Neutrophil (primary cell): ENCODE data around the gene CLTC.
A peak's percentile ranks its signal among the peaks of the same experiment; 100 is the strongest.

Source experiments
- H3K27ac ChIP-seq: fragments of 200-600 bp; sonication (generic); 2 replicates; pipeline ENCODE4 v1.5.1; 2016; ENCODE audit warnings: mild to moderate bottlenecking, moderate library complexity
- H3K27me3 ChIP-seq: fragments of 200-600 bp; sonication (generic); 2 replicates; pipeline ENCODE4 v1.6.0; 2016; ENCODE audit warnings: mild to moderate bottlenecking
- H3K36me3 ChIP-seq: fragments of 200-600 bp; sonication (generic); 2 replicates; pipeline ENCODE4 v1.5.1; 2017
- H3K4me1 ChIP-seq, 2 experiments: fragments of 200-600 bp in 1 of 2; sonication (generic) in 1 of 2; 1 replicate in 1 of 2; 2 replicates in 1 of 2; pipeline versions ENCODE4 v1.5.1 to v1.6.1; 2013 to 2016; ENCODE audit warnings: low read depth in 1 of 2, low read length in 1 of 2, mild to moderate bottlenecking in 1 of 2, moderate library complexity in 1 of 2; ENCODE audit not compliant: control insufficient read depth in 1 of 2, insufficient read depth in 1 of 2
- H3K4me3 ChIP-seq, 2 experiments: fragments of 200-600 bp in 1 of 2; sonication (generic) in 1 of 2; 1 replicate in 1 of 2; 2 replicates in 1 of 2; pipeline ENCODE4 v1.5.1; 2013 to 2016; ENCODE audit warnings: low read depth in 1 of 2, low read length in 1 of 2, mild to moderate bottlenecking in 1 of 2, moderate library complexity in 1 of 2
- H3K9me3 ChIP-seq: fragments of 200-600 bp; sonication (generic); 2 replicates; pipeline ENCODE4 v1.5.1; 2016
- CTCF ChIP-seq: fragments of 200-600 bp; sonication (generic); IDR thresholded peaks from 2 replicates; pipeline ENCODE4 v1.5.1; 2016; ENCODE audit warnings: antibody characterized with exemption

CLTC gene

GRCh38 chr17:59714255-59714654 is 94.6 kb downstream of the CLTC start:
- TF ChIP-seq CTCF: no peak
- no peak overlapping the region for H3K4me3 ChIP-seq
- H3K36me3 ChIP-seq: peaks cover 22% of the 10 kb centered on the region
- H3K27ac ChIP-seq: peak overlapping the region; percentile 79
- H3K27me3 ChIP-seq: no peaks in the 10 kb centered on the region
- H3K9me3 ChIP-seq: no peaks in the 10 kb centered on the region
- H3K4me1 ChIP-seq: peaks cover 62 to 72% of the 10 kb centered on the region in 2 experiments

- Histone ChIP-seq H3K4me3 (no peak overlapping the region), H3K4me1 (peaks cover 48 to 72% of the 10 kb centered on the region in 2 experiments), H3K27ac (peak overlapping the region; percentile 52), H3K27me3 (no peaks in the 10 kb centered on the region), H3K9me3 (no peaks in the 10 kb centered on the region), H3K36me3 (peaks cover 15% of the 10 kb centered on the region)
- TF ChIP-seq CTCF: no peak
These were observed 96.7 kb downstream of the CLTC start for GRCh38 chr17:59716427-59716826.

GRCh38 chr17:59719526-59719925 is 99.8 kb downstream of the CLTC start:
- no peak for TF ChIP-seq CTCF
- peaks cover 9% of the 10 kb centered on the region for H3K36me3 ChIP-seq
- peaks cover 50 to 74% of the 10 kb centered on the region in 2 experiments for H3K4me1 ChIP-seq
- no peak overlapping the region for H3K4me3 ChIP-seq
- H3K9me3 ChIP-seq: no peaks in the 10 kb centered on the region
- no peaks in the 10 kb centered on the region for H3K27me3 ChIP-seq
- peak overlapping the region; percentile 50 for H3K27ac ChIP-seq

- no peak for TF ChIP-seq CTCF
- no peaks in the 10 kb centered on the region for H3K9me3 ChIP-seq
- H3K27me3 ChIP-seq: no peaks in the 10 kb centered on the region
- peak overlapping the region in 1 of 2 experiments; percentile 72 for H3K4me3 ChIP-seq
- peak overlapping the region; percentile 98 for H3K27ac ChIP-seq
- peaks cover 66 to 87% of the 10 kb centered on the region in 2 experiments for H3K4me1 ChIP-seq
- H3K36me3 ChIP-seq: peaks cover 2% of the 10 kb centered on the region
These were observed 102.9 kb downstream of the CLTC start for GRCh38 chr17:59722623-59723022.

- Histone ChIP-seq H3K4me1 (peaks cover 70 to 91% of the 10 kb centered on the region in 2 experiments), H3K4me3 (peak overlapping the region in 1 of 2 experiments; percentile 72), H3K36me3 (no peaks in the 10 kb centered on the region), H3K27me3 (no peaks in the 10 kb centered on the region), H3K27ac (peak overlapping the region; percentile 98), H3K9me3 (no peaks in the 10 kb centered on the region)
- no peak for TF ChIP-seq CTCF
These were observed 103.3 kb downstream of the CLTC start for GRCh38 chr17:59723041-59723440.

- no peaks in the 10 kb centered on the region for H3K36me3 ChIP-seq
- H3K27ac ChIP-seq: peak overlapping the region; percentile 98
- no peak for TF ChIP-seq CTCF
- peak overlapping the region; percentile 1 to 72 for H3K4me3 ChIP-seq
- H3K27me3 ChIP-seq: no peaks in the 10 kb centered on the region
- no peaks in the 10 kb centered on the region for H3K9me3 ChIP-seq
- peaks cover 76 to 96% of the 10 kb centered on the region in 2 experiments for H3K4me1 ChIP-seq
These were observed 103.9 kb downstream of the CLTC start for GRCh38 chr17:59723607-59724006.
